Fibroblast of upper back skin (primary cell): ENCODE results near the gene RRP9.
"Not testable (repeated sequence)": the region's sequence is repeated elsewhere in the genome, so short reads cannot be mapped to it uniquely, and the experiment has no call there.

Experiments used
- DNase-seq: peaks from one replicate; pipeline ENCODE4 v3.0.0-alpha.2; 2013

The RRP9 gene

GRCh38 chr3:51937014-51937413, 4.7 kb downstream of the RRP9 start:
- DNase-seq: no peak

- no peak for DNase-seq
These were observed 5.6 kb downstream of the RRP9 start for GRCh38 chr3:51935886-51936755.

DNA sequence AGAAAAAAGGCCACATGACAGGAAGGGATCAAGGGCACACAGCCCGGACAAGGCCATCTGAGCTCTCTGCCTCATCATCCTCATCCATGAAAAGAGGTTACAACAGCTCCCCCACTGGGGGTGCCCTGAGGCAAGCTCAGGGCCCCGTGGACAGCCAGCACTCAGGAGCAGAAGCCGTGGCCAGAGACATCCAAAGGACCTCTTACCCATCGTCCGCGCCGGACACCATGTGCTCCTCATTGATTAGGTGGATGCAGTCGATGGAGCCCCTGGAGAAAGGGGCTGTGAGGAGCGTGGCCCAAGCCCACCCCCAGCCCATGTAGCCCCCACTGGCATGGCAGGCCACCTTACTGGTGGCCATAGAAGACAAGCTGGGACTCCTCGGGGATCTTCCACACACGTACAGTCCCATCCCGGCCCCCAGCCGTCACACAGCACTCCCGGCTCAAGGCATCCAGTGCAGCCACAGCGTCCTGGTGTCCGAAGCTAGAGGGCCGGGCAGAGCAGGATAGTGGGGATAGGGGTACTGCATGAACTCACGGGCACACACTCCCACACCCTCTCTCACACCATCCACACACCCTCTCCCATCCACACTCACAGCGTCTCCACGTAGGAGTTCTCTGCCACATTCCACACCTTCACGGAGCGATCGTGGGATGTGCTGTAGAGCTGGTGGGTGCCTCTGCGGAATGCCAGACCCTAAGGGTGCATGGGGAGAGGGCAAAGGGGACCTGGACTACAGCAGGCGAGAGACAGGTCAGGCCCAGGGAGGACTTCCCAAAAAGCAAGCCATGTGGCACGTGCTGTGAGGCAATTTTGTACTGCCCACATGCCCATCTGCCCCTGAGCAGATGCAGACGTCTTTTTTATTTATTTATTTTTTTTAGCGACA, 6.5 kb downstream of the RRP9 start:
- no peak for DNase-seq

DNA sequence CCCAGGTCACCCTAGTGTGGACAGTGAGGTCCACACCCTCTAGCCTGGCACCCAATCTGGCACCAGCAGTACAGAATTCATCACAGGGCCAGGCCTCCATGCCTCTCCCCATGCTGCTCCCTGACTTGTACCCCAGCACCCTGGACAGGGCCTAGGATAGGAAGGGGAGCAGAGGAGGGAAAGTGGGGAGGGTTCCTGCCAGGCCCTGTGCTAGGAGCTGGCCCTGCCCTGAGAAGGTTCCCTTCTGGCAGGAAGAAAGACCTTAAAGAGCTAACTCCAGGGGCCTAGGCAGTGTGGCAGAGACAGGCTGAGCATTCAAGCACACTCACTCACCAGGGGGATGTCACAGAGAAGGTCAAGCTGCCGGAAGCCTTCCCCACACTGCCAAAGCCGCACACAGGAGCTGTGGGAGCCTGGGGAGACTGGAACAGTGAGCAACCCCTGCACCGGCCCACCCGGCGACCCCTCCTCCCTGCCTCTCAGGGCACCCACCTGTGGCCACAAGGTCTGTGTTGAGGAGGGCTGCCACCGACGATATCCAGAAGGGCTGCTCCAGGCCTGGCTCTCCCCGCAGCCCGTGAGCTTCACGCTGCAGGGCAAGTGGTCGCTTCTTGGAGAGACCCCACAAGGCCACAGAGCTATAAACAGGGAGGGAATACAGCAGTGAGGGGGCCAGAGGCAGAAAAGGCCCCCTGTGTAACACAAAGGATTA, 7.4 kb downstream of the RRP9 start:
- DNase-seq: no peak

DNA sequence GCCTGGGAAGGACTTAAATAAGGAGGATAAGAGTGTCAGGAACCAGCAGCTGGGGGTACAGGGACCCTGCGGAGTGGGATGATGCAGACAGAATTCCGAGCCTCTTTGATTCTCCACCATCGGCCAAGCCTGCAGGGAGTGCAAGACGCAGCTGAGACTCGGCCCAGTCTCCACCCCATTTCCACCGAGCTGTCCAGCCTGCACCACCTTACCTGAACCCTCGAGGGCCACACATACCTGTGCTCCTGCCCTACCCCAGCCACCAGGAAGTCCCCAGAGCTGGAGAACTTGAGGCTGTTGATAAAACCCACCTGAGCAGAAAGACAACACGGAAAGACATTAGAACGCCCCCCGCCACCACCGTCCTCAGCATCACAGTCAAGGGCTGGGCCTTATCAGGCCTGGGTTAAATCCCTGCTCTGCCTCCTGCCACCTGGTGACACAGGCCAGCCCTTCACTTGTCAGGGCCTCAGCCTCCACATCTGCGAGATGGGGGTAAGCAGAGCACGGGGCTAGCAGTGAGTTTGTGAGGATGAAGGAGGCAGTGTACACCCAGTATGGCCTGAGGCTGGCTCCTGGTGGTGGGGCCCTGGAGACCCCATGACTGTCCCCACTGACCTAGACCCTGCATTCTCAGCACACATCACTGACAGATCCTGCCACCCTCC, 8.1 kb downstream of the RRP9 start:
- no peak for DNase-seq

DNA sequence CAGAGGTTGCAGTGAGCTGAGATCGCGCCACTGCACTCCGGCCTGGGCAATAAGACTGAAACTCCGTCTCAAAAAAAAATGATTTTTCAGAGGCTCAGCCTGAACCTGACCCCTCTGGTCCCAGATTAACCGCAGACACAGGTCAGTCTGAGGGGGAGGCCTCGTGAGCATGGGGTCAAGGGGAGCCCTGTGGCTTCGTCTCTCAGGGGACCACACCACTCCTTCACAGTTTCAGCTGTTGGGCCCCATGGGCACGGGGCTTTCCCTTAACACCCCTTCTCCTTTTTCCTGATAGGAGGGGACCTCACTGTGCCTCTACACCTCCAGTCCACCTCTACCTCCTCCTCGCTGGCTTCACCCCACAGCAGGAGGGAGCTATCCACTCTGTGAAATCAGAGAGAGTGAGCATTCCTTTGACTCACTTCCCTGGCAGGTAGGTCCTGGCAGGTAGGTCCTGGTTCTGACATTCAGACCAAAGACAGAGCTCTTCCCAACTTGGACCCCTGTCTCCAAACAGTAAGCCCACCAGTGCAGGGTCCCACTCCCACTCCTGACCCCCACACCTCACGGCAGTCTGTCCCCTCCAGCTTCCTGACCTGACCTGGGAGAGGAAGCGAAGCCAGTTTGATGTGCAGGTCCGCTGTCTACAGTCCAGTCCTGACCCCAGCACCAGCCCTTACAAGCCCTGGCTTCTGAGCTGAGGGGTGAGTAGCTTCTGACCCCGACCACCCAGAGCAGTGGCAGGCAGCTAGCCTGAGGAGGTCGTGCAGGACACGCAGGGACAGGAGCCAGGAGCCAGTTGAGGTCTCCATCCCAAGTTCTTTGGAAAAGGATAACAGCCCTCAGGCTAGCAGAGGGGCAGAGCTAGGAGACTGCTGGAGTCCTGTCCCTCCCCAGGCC, 9.0 kb downstream of the RRP9 start:
- DNase-seq: no peak

DNA sequence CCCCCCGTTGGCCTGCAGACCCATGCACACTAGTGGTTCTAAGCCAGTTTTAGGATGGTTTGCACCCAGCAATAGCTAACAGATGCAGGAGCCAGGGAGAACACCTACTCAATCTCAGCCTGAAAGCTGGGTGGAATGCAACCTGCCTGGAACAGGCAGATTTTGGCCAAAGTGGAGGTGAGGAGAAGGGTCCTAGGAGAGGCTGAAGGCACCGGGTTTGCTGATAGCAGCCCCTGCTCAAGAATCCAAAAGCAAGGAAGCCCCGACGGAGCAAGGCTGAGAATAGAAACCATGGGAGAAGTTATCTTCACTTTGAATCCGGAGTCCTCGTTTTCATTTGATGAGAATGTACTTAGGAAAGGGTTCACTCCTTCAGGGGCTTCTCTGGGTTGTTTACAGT, 9.9 kb downstream of the RRP9 start:
- no peak for DNase-seq

DNA sequence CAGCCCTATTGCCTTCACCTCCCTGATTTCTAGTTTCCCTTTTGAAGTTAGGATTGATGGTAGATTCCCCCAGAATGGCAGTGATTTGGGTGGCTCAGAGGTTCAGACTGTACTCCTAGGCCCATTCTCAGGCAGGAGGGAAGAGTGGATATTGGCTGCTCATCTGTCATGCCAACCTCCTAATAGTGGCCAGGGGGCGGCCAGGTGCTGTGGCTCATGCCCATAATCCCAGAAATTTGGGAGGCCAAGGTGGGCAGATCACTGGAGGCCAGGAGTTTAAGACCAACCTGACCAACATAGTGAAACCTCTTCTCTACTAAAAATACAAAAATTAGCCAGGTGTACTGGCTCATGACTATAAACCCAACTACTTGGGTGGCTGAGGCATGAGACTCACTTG, 11.3 kb downstream of the RRP9 start:
- DNase-seq: no peak

- DNase-seq: no peak
These were observed 12.2 kb downstream of the RRP9 start for GRCh38 chr3:51929420-51930003.

- not testable (repeated sequence) for DNase-seq
These were observed 12.7 kb downstream of the RRP9 start for GRCh38 chr3:51928981-51929380.

DNA sequence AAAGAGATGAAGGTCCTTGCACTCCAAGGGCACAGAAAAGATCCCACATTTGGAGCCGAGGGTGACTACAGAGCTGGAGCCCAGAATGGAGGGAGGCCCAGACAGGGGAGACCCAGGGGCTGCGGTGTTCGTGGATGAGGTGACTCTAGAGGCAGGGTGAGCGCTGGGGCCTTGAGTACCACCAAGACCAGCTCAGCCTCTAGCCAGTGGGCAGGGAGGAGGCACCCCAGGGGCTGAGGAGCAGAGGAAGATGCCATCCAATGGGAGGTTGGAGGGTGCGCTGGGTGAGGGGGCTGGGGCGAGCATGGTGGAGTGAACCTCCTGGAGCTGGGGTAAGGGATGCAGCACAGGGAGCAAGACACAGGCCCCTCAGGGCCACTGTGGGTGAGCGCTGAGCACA, 13.3 kb downstream of the RRP9 start:
- DNase-seq: no peak

DNA sequence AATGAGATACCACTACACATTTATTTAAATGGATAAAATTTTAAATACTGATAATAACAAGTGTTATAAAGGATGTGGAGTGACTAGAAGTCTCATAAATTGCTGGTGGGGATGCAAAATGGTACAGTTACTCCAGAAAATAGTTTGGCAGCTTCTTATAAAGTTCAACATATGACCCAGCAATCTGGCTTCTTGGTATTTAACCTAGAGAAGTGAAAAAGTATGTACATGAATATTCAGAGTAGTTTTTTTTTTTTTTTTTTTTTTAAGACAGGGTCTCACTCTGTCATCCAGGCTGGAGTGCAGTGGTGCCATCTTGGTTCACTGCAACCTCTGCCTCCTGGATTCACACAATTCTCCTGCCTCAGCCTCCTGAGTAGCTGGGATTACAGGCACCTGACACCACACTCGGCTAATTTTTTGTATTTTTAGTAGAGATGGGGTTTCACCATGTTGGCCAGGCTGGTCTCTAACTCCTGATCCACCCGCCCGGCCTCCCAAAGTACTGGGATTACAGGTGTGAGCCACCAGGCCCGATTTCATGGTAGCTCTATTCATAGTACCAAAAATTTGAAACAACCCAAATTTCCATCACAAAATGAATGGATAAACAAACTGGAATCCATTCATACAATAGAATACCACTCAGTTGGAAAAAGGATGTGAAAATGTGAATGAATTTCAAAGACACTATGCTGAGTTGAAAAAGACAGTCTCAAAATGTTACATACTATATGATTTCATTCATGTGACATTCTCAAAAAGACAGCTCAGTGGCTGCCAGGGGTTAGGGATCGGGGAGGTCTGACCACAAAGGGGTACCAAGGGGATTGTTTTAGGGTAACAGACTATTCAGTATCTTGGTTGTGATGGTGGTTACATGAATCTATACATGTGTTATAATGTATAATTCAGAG, 14.4 kb downstream of the RRP9 start:
- DNase-seq: no peak

DNA sequence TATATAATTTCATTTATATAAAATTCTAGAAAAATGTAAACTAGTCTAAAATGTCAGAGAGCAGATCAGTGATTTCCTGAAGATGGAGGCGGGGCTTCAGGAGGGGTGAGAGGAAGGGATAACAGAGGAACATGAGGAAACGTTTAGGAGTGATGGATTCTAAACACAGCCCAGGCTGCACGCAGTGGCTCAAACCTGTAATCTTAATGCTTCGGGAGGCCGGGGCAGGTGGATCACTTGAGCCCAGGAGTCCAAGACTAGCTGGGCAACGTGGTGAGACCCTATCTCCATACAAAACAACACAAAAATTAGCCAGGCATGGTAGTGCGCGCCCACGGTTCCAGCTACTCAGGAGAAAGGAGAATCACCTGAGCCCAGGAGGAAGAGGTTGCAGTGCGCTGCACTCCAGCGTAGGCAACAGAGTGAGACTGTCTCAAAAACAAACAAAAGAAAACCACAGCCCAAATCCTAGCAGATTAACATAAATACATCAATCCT, 20.6 kb downstream of the RRP9 start:
- no peak for DNase-seq

DNA sequence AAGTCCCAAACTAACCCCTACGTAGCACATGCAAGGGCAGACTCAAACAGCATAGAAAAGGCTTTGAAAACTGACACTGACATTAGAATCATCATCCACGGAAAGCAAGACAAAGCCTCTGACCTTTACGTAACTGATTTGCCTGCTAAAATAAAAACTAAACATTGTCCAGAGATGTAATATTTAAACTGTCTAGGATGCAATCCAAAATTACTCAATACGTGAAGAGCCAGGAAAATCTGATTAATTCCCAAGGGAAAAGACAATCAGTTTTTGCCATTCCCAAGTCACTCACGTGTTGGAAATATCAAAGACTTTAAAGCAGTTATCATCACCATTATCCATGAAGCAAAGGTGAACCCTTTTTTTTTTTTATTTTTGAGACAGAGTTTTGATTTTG, 25.3 kb downstream of the RRP9 start:
- DNase-seq: no peak

DNA sequence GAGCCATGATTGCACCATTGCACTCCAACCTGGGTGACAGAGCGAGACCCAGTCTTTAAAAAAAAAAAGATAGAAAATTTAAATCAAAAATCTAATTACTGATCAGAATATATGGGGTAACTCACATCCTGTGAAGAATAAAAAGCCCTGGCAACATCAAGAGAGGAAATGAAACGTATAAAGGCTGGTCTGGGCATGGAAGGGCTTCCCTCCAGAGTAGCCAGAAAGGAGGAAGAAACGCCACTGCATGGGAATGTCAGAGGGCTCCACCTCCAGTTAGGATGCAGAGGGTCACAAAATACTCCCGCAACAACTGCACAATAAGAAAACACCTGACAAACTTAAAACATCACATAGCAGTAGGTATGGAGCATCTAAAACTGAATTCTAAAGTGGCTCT, 33.7 kb downstream of the RRP9 start:
- no peak for DNase-seq

DNA sequence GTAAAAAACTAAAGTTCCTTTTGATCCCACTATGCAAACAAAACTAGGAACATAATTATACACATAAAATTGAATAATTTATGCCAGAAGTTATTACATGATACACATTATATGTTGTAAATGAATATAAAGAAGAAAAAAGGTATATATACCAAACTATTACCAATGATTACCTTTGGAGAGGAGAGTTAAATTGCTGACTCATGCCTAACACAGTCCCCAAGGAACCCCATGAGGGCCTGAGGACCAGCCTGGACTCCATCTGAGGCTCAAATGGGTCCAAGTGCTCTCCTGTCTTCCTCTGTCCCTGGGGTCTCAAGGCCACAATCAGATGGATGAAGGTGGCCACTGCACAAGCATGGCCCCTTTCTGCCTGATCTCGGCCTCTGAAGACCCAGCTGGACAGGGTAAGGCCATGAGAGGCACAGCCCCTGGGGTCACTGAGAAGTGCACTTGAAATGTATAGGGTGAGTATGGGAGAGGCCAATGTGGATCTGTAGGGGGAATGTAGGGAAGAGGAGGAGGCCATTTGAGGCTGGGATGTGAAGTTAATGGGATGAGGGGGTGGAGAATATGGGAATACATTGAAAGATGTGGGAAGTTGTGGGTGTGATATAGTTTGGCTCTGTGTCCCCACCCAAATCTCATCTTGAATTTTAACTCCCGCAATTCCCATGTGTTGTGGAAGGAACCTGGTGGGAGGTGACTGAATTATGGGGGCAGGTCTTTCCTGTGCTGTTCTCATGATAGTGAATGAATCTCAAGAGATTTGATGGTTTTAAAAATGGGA, 37.5 kb downstream of the RRP9 start:
- no peak for DNase-seq

- DNase-seq: not testable (repeated sequence)
These were observed 39.3 kb downstream of the RRP9 start for GRCh38 chr3:51902361-51902760.

GRCh38 chr3:51900043-51900442, 41.7 kb downstream of the RRP9 start:
- DNase-seq: not testable (repeated sequence)

GRCh38 chr3:51897391-51897790, 44.3 kb downstream of the RRP9 start:
- no peak for DNase-seq
